ENCODE measurements around the gene LY6G6C.

- TF ChIP-seq RAD21 (IDR thresholded peaks at IDR 0.05; ENCODE audit: low read depth) (no peak), EP300 (IDR thresholded peaks at IDR 0.05; ENCODE audit: borderline replicate concordance) (no peak), CEBPB (IDR thresholded peaks at IDR 0.05) (no peak), TAF1 (IDR thresholded peaks at IDR 0.05; ENCODE audit: low read depth) (no peak), REST (IDR thresholded peaks at IDR 0.05; ENCODE audit: low read depth) (no peak), FOXM1 (IDR thresholded peaks at IDR 0.05; ENCODE audit: borderline replicate concordance, low read depth) (no peak), MAX (IDR thresholded peaks at IDR 0.05) (no peak), NFIC (IDR thresholded peaks at IDR 0.05) (no peak), ZBTB7A (IDR thresholded peaks at IDR 0.05; ENCODE audit: low read depth) (no peak)
- TF ChIP-seq, protein P1, sequence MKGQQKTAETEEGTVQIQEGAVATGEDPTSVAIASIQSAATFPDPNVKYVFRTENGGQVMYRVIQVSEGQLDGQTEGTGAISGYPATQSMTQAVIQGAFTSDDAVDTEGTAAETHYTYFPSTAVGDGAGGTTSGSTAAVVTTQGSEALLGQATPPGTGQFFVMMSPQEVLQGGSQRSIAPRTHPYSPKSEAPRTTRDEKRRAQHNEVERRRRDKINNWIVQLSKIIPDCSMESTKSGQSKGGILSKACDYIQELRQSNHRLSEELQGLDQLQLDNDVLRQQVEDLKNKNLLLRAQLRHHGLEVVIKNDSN (IDR thresholded peaks at IDR 0.05), result no peak
These were observed 2.6 kb upstream of the LY6G6C start for GRCh38 chr6:31723980-31724691.
